Endometrium (tissue), 2 donors: ENCODE measurements around the gene NDRG2.

Experiments used
- FAIRE-seq: peaks from 2 replicates; lab custom pipeline; 2012; peaks lifted over from hg19 to GRCh38; lab: Jason Lieb, UNC
- donor health status: control.
- donor health status: control.

NDRG2 gene

DNA sequence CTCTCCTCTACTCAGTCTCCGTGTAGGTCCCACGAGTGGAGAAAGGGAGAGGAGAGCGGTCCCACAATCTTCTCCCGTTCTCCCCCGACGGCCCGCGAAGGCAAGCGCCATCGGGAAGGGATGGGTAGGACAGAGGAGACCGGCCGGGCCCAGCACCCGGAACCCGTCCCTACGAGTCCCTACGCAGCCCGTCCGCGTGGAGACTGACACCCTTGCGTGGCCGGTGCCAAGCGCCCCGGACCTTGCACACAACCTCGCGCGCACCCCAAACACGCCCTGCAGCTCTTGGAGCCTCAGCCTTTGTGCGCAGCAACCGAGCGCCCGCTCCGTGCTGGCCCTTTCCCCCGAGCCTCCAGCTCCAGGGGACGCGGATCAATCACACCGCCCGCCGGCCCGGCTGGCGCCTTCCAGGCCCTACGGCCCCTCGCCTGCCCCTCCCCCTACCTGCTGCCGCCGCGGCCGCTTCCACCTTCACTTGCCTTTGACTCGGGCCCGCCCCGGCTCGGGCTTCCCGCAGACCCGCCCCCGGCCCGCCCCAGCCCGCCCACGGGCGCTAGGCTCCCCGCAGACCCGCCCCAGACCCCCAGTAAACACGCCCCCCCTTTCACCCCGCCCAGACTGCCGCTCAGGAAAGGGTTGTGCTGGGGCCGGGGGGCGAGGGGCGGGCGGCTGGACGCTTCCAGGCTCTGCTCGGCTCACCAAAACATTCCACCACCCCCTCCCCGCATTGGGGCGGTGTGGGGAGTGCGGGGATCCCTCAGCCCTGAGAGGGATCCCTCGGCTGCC lies at the start of gene NDRG2:
NDRG2 (minus strand) TSS at position 477 of the 786 bp plus-strand sequence. CDS start 1,746 bp downstream, outside the sequence.
- no peak for FAIRE-seq

DNA sequence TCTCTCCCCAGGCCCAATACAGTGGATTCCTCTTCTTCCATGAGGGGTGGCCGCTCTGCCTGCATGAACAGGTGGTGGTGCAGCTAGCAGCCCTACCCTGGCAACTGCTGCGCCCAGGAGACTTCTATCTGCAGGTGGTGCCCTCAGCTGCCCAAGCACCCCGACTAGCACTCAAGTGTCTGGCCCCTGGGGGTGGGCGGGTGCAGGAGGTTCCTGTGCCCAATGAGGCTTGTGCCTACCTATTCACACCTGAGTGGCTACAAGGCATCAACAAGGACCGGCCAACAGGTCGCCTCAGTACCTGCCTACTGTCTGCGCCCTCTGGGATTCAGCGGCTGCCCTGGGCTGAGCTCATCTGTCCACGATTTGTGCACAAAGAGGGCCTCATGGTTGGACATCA lies 49.1 kb upstream of the NDRG2 start:
- FAIRE-seq, result no peak

GRCh38 chr14:21072781-21073339 lies 48.0 kb upstream of the NDRG2 start:
- no peak for FAIRE-seq

DNA sequence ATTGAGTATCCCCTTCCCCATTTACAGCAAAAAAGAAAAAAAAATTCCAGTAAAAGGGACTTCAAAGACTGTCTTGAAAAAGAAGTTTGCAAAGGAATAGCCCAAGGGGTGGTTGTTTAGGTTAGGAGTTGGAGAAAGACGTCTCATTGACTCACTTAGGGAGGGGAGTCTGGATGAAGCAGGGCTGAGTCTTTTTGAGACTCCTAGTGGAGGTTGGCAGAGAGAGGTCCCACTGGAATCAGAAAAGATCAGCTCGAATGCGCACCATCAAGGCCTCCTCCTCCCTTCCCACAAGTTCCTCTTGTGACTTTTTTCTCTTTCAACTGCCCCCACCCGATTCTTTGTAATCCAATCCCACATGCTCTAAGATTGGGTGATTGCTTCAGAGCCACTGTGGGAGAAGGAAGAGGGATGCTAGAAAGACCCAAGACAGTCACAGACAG lies 47.2 kb upstream of the NDRG2 start:
- no peak for FAIRE-seq

GRCh38 chr14:21071225-21072030 lies 46.6 kb upstream of the NDRG2 start:
- no peak for FAIRE-seq

GRCh38 chr14:21070610-21071224 lies 45.9 kb upstream of the NDRG2 start:
- FAIRE-seq, result no peak

- FAIRE-seq, result no peak
Measured at GRCh38 chr14:21070083-21070609, 45.3 kb upstream of the NDRG2 start, which contains the start of gene ARHGEF40. Gene ARHGEF40, plus strand, starts transcription at chr14:21070304. Its CDS starts 93 bp downstream, at chr14:21070397.

DNA sequence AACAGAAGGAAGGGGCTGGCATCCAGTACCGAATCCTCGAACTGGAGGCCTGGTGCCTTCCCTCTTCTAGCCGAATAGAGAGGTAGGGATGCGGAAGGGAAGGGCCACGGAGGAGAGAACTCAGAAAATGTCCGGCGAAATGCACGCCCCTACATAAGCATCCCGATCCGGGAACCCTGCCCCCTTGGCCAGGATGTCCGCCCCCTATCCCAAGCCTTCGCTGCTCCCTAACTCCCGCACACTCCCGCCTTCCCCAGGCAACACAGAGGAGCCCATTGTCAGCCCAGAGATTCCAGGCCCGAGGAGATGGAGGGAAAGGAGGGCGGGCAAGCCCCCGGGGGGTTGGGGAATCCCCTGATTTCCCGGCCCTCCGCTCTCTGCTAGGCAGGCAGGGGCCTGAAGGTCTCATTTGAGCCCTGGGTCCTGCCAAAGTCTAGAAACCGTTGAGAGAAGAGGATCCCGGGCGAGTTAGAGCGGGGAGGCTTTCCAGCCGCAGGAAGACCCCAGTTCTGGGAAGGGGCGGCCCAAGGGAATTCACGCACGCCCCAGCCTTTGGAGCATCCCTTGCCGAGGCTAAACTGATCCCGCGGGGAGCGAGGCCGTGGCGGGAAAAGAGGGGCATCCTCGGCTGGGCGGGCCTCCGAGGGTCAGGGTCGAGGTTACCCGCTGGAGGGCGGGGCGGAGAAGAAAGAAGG lies 44.7 kb upstream of the NDRG2 start:
- no peak for FAIRE-seq

GRCh38 chr14:21068521-21069387 lies 43.9 kb upstream of the NDRG2 start:
- no peak for FAIRE-seq

- no peak for FAIRE-seq
Measured at GRCh38 chr14:21066882-21067502, 42.1 kb upstream of the NDRG2 start.

DNA sequence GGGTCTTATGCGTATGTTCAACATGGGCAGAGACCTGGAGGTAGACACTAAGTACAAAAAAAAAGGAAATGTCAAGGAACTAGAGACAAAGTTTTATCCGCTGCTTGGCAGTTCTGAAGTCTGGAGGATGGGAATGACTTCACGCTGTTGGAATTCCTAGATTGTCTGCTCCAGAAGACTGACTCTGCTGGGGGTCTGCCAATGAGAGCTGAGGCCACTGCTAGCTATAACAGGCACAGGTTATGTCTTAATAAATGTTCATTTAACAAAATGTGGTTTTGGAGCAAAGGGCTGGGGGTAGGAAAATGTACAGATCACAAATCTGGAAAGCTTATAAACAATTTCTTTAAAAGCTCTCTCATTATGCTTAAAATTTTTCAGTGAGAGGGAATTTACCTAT lies 38.6 kb upstream of the NDRG2 start:
- FAIRE-seq, result no peak

DNA sequence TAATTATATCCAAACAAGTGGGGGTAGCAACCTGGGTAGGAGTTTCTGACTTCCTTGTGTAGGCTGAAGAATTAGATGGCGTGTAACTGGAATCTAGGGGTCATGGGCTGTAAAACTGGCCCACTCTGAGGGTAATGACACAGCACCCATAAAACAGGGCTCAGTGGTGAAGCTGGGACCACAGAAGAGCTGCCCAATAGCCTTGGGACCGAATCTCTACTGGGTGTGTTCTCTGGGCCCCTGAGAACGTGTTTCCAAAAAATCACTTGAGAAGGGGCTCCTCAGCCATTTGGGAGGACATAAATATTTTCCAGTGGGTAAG lies 36.4 kb upstream of the NDRG2 start:
- FAIRE-seq, result no peak

- FAIRE-seq, result no peak
Measured at GRCh38 chr14:21060614-21061346, 35.9 kb upstream of the NDRG2 start.

GRCh38 chr14:21059842-21060613 lies 35.2 kb upstream of the NDRG2 start:
- no peak for FAIRE-seq

DNA sequence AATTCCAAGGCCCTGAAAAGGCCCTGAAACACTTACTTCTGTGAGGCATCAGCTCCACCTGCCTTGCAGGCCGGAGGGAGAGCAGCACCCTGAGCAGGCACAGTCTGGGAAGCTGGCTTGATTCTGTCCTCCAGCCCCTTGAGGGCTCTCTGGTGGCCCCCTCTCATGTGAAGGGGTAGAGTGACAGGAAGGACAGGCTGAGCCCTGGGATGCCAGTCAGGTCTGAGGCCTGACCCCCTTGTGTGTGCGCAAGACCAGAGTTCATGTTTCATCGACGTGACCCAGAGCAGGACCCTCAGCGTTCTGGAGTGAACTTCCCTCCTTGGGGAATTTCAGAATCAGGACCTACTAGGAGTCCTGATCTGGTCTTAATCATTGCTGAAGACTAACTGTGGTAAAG lies 34.0 kb upstream of the NDRG2 start:
- no peak for FAIRE-seq

DNA sequence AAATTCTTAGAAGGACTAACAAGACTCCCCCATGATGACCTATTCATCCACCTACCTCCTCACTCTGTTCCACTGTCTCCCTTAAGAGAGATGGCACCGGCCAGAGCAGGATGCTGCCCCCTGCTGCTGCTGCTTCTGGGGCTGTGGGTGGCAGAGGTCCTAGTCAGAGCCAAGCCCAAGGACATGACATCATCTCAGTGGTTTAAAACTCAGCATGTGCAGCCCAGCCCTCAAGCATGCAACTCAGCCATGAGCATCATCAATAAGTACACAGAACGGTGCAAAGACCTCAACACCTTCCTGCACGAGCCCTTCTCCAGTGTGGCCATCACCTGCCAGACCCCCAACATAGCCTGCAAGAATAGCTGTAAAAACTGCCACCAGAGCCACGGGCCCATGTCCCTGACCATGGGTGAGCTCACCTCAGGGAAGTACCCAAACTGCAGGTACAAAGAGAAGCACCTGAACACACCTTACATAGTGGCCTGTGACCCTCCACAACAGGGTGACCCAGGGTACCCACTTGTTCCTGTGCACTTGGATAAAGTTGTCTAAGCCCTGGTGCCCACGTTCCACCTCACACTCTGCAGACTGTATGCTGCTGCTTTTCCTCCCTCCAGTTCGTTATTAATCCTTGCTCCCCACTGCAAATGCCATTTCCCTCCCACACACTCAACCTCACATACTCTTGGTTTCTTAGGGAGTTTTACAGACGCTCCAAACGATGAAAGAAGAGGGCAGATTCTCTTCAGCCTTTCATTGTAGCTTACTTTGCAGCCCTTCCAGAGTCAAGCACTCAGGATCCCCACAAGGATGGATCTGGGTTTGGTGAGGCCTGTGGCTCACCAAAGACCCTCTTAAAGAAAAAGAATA lies 33.2 kb upstream of the NDRG2 start, which contains the start of gene RNASE8:
RNASE8 (plus strand) TSS at position 20 of the 873 bp plus-strand sequence; CDS start at position 91, 71 bp downstream.
- no peak for FAIRE-seq

GRCh38 chr14:21056520-21057163 lies 31.8 kb upstream of the NDRG2 start:
- no peak for FAIRE-seq
